GM19025 (cell line): Measurements from ENCODE around the gene PRKAR2B.
"Not testable (repeated sequence)": the region's sequence is repeated elsewhere in the genome, so short reads cannot be mapped to it uniquely, and the experiment has no call there.

Experiments used
- ATAC-seq: cut with Tn5 transposase; IDR thresholded peaks from one replicate; pipeline ENCODE4 v1.9.1; 2021; ENCODE audit warnings: mild to moderate bottlenecking, low read depth, moderate library complexity; ENCODE audit not compliant: unreplicated experiment

Gene PRKAR2B

DNA sequence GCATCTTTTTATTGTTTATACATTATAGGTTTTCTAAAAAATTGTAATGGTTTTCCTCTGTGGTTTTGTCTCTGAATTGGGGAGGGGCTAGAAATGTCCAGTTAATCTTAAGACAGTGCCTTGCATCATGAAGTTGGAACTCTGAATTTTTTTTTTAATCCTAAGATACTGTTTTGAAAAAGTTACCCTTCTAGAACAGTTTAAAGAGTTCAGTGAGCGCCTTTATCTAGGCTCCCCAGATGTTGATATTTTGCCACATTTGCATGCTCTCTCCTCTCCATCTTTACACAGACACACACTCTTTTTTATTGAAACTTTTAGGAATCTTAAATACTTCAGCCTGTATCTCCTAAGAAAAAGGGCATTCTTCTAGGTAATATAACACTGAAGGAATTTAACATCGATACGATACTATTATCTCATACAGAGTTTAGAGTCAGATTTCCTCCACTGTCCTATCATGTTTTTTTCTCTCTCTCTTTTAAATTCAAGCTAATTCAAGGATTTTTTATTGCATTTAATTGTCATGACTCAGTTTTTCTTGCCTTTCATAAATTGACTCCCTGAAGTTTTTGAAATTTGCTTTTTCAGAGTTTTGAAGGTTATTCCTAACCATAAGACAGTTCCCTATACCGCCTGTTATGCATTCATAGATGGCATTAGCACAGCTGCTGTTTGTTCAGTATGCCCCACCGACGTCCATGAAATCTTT, 31.5 kb downstream of the PRKAR2B start:
- no peak for ATAC-seq

DNA sequence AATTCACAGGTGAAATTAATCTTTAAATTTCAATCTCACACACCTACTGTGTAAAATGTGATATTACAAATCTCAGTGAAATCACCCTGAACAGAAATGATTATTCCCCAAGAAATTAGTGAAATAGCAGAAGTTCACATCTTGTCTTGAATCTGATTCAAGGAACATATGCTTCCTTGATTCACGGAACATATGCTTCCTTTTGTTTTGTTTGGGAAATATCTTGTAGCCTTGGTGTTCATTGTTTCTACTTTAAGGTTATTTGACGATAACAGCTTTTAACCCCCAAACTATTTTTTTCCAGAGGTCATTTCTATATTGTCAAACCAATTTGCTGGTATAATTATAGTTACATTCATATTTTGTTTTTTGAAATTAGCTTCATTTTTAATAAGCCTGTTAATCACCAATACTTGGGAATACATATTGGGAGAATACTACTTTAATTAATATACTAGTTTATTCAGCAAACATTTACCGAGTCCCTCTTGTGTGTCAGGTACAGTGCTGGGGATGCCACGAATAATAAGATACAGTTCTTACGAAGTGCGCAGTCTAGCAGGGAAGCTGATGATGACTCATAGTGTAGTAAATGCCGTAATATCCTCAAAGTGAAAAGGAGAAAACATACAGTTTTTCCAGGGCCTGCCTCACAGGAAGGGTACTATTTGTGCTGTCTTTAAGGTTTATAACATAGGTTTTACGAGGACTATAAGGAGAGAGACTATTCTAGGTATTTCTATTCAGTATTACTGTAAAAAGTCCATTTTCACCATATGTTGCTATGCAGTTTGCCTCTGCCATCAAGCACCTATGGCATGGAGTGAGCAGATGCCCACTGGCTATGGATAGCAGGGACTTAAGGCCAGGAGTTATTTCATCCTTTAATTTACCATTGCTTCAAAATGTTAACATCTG, 32.5 kb downstream of the PRKAR2B start:
- ATAC-seq: no peak

DNA sequence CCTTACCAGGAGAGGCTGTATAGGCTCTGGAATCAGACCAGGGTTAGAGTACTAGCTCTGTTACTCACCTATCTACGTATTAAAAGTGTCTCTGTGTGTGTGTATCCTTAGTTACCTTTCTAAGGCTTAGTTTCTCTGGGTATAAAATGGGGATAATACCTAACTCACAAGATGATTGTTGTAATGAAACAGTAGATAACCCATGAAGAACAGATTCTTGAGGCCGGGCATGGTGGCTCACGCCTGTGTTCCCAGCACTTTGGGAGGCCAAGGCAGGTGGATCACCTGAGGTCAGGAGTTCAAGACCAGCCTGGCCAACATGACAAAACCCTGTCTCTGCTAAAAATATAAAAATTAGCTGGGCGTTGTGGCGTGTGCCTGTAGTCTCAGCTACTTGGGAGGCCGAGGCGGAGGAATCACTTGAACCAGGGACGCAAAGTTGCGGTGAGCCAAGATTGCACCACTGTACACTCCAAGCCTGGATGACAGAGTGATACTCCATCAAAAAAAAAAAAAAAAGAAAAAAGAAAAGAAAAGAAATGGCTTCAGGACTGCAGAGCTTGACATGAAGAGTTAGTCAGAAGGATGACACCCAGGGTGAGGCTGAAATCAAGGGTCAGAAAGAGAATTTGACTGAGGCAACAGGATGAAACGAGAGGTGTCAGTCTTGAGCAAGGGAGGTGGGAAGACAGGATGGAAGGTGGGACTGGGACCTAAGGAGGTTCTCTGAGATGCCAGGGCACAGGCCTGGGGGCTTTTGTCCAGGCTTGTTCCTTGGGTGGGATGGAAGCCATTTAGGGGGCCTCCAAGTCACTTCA, 33.4 kb downstream of the PRKAR2B start:
- no peak for ATAC-seq

DNA sequence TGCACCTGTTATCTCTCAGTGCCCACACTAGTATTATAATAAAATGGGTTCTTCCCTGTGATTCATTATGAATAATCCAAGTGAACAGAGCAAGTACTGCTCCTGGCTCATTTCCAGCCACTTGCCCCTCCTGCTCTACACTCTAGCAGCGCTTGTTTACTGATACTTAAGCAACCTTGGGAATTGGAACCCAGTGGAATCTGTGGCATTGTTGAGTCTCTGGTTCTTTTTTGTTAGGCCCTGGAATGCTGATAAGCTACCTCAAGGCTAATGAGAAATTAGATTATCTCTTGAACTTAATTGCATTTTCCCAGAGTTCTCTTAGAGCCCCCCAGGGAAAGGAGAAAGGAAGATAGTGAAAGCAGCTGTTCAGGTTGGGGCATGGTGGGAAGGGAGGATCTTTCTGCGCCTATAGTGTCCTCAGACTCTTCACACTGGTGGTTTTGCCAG, 34.0 kb downstream of the PRKAR2B start:
- ATAC-seq: no peak

DNA sequence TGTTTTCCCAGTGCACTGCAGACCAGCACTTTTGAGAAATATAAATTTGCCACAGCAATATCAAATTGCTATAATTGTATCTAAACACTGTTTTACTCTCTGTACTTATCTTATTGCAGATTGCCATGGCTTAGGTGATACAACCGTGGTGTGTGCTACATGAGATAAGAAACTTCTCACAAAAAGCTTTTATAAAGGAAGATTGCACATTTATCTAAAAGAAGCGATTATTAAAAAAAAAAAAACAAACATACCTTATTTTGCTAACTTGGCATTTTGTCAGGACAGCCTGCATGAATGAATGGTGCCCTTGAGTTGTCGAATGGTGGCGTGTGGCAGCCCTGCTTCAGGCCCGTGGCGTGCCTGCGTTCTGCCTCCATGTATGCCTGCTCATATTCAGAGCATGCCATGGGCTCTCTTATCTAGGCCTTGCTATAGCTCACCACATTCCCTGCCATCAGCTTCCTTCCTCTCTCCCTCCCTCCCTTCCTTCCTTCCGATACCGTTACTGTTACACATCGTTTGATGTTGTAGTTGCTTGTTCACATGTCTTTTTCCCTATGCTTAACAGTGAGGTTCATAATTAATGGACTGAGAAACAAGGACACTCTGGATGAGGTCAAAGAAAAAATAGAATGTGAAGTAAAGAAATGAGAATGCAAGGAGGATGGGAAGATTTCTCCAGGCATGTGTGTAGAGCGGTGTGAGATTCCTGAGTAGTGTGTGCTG, 34.9 kb downstream of the PRKAR2B start:
- ATAC-seq: no peak

DNA sequence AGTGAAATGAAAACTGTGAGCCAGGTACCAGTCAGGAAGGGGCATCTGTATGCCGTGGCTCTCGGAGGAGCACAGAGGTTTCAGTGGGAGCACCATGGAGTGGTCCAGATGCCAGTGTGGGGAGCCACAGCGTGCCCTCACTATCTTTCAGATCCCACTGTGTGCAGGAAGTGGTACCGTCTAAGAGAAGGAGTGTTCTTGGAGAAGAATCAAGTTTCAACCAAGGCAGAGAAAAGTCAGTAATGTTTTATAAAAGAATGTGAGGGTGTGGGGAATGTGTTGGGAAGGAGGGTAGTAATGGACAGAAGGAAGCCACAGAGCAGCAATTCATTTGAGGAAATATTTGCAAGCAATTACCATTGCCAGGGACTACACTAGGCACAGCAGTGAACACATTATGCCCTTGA, 35.6 kb downstream of the PRKAR2B start:
- no peak for ATAC-seq

DNA sequence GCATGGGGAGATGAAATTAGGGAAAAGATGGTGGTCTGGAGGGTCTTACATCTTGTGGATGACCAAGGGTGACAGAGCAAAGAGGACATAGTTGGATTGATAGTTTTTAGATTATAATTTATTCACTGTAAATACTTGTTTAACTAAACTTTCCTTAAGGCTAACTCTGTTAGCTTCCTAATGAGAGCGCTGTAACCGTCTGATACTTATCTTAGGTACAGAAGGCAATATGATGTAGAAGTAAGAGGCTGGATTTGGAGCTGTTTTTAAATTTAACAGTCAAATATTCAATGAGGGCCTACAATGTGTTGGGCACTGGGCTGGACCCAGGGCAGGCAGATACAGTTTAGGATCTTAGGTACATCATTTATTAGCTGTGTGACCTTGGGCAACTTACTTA, 36.0 kb downstream of the PRKAR2B start:
- no peak for ATAC-seq

DNA sequence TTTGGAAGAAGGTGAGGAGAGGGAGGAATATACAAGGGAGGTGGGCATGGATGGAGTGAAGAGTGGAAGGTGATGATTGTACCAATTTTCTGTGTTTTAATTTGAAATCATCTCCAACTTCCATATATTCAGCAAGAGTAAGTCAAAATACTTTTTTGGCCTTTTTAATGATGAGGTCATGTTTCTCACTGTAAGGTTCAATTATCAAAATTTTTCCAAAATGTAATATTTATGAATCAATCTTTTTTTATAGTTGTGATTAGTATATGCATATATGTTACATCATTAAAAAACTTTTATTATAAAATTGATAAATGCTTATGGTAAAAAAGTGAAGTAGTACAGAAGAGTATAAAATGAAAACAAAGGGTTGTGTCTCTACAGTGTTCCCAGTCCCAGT, 40.7 kb downstream of the PRKAR2B start:
- ATAC-seq: no peak

DNA sequence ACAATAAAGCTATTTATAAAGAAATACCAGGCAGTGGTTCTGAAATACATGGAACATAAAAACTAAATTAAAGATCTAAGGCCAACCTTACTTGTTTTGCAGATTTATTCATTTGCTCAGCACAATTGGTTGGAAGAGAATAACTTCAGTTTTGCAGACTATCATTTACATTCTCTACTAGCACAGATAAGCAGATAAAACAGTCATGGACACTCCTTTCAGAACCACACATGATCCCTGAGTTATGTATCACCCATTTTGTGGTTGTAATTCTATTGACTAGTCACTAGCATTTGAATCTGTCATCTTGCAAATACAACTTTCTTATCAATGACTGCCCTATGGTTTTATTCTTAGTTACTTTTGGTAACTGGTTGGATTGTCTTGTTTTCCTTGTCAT, 45.1 kb downstream of the PRKAR2B start:
- ATAC-seq: no peak

DNA sequence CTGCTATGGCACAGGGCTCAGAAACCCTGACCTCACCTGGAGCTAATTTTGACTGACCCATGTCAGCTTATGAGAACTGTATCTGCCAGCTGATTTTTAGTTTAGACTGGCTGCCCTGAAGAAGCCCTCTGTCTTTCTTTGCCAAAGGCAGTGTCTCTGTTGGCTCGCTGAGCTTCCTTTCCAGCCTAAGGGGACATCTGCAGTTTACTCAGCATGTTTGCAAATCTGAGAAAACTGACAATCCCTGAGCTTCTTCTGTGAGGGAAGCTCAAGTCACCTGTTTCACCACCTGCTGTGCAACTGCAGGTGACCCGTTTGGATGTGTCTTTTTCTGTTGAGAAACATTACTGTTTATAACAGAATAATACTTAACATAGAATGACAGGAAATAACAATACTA, 46.0 kb downstream of the PRKAR2B start:
- ATAC-seq: no peak

DNA sequence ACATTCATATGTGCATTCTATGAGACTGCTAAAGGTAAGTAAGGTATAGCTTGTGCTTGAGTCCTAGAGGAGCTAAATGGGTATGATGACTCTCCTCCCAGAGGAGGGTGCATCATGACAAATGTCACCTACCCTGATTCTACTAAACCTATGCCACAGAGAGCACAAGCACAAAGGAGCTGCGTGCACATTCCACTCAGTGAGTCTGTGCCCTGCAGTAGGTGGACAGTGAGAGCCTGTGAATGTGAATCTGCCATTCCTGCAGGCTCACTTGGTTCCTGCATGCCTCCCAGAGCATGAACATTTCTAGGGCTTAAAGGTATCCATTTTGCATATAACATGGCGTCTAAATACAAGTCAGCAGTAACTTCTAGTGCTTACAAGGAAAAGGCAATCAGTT, 46.8 kb downstream of the PRKAR2B start:
- no peak for ATAC-seq

DNA sequence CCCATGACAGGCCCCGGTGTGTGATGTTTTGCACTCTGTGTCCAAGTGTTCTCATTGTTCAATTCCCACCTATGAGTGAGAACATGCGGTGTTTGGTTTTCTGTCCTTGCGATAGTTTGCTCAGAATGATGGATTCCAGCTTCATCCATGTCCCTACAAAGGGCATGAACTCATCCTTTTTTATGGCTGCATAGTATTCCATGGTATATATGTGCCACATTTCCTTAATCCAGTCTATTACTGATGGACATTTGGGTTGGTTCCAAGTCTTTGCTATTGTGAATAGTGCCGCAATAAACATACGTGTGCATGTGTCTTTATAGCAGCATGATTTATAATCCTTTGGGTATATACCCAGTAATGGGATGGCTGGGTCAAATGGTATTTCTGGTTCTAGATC, 49.2 kb downstream of the PRKAR2B start:
- ATAC-seq: not testable (repeated sequence)

DNA sequence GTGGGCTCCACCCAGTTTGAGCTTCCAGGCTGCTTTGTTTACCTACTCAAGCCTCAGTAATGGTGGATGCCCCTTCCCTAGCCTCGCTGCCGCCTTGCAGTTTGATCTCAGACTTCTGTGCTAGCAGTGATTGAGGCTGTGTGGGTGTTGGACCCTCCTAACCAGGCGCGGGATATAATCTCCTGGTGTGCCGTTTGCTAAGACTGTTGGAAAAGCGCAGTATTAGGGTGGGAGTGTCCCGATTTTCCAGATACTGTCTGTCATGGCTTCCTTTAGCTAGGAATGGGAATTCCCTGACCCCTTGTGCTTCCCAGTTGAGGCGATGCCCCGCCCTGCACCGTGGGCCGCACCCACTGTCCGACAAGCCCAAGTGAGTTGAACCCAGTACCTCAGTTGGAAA, 54.6 kb downstream of the PRKAR2B start:
- not testable (repeated sequence) for ATAC-seq

DNA sequence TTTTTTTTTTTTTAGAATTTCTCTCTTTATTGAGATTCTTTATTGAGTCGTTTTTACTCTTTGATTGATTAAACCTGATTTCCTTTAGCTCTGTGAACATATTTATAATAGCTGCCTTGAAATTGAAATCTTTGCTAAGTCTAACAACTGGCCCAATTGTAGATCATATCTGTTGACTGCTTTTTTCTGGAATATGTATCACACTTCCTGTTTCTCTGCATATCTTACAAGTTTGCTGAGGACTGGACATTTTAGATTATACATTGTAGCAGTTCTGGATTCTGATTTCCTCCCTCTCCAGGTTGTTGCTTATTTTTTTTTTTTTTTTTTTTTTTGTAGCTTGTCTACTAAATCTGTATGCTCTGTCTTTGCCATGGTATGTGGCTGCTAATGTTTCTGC, 56.3 kb downstream of the PRKAR2B start:
- ATAC-seq: no peak

DNA sequence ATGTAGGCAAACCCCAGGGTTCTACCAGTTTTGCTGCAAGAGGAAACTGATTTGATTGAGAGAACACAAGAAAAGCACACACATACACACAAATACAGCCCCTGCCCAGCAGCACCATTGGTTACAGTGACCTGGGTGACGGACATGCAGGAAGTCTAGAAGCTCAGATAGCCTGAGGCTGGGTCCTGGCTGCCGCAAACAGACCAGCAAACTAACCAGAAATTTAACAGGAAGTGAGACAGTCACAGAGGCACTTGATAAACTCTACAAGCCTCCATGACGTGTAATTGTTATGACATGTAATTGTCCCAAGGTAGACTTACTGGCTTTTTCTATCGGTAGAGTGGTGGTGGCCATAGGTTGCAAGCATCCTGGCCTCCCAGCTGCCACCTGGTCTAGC, 58.9 kb downstream of the PRKAR2B start:
- ATAC-seq: no peak

DNA sequence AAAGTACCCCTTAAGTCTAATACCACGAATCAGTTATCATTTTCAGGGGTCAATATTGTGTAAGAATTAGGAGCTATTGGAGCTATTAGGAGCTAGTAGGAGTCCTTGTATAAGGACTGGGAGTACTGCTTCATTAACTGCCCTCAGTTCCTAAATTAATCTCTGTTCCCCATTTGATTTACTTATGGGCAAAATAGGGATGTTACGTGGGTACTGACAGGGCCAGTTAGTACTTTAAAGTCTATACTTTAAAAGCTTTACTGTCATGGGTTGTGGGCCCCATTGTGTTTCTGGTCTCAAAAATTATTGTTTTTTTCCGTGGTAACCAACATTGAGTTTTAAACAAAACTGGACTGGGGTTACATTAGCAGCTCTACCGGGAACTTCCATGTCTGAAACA, 60.3 kb downstream of the PRKAR2B start:
- no peak for ATAC-seq

DNA sequence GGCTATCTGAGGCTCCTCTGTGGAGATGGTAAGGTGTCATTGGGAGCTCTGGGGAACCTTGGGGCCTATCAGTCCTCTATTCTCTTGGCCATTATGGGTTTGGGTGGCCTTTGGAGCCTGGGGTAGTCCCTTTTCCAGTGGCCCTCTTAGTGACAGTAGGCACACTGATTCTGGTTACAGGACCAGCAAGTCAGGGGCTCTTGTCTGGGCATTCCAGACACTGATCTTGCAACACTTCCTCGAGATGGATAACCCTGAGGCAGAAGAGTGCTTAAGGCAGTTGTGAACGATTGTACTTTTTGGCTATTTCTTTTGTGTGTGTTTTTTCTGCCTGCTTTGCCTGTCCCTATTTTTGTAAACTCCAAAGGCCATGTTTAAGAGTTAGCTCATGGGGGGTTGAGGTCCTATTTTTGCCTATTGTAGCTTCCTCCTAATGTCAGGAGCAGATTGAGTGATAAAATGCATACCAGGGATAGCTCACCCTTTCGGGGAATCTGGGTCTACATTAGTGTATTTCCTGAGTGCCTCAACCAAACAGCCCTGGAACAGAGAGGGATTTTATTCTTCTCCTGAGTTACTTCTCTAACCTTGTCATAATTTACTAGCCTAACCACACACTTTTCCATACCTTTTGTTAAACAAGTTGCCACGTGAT, 61.2 kb downstream of the PRKAR2B start:
- ATAC-seq: no peak

DNA sequence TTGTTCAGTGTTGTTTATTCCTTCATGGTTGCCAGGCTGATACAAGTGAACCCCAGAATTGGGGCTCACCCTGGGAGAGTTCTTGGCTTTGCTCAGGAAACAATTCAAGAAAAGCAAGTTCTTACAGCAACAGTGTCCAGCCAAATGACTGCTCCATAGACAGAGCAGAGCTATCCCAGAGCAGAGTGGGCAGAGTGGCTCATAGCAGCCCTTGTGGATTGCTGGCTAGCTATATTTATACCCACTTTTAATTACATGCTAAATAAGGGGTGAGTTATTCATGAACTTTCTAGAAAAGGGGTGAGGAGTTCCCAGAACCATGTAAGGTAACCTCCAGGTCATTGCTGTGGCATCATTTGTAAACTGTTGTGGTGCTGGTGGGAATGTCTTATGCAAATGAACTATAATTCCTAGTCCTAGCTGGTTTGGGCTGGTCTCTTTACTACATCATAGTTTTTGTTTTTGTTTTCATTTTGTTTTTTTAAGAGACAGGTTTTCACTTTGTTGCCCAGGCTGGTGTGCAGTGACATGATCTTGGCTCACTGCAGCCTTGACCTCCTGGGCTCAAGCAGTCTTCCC, 64.4 kb downstream of the PRKAR2B start:
- ATAC-seq: no peak

DNA sequence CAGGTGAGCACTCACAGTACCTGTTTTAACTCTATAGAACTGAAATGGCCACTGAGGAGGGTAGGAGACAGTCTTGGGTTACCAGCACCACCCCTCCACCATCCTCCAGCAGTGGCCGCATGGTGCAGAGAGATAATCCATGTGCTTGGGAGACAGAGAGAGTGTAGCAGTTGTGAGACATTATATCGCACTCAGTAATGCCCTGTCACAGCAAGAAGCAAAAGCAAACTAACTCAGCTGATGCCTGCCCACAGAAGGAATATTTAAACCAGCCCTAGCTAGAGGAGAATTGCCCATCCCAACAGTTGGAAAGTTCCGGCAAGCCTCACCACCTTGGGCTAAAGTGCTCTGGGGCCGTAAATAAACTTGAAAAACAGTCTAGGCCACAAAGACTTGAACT, 65.5 kb downstream of the PRKAR2B start:
- ATAC-seq: no peak
